Liver (tissue), 9 donors: Measurements from ENCODE around the gene DIP2C. TPM values are rescaled to one million over a fixed set of nuclear protein-coding genes. Genes with fewer than 3 reads are reported as not detected.

Experiments
- DNase-seq: peaks from one replicate; pipeline ENCODE4 v3.0.0-alpha.2; 2017; ENCODE audit warnings: low spot score
- H3K27ac ChIP-seq, 2 donors: one replicate each; pipeline ENCODE4 v1.7.0; 2013; ENCODE audit warnings: inconsistent platforms in 2 of 2, low read length in 2 of 2, control low read depth in 1 of 2, low read depth in 1 of 2, mild to moderate bottlenecking in 1 of 2
- H3K27me3 ChIP-seq, 4 donors: one replicate each; pipeline versions ENCODE4 v1.6.1 to v1.7.0; 2013; ENCODE audit warnings: low read length in 3 of 4, inconsistent platforms in 1 of 4, mild to moderate bottlenecking in 1 of 4, moderate library complexity in 1 of 4; ENCODE audit not compliant: control insufficient read depth in 4 of 4, insufficient read depth in 4 of 4
- H3K36me3 ChIP-seq, 4 donors: one replicate each; pipeline versions ENCODE4 v1.6.1 to v1.7.0; 2013; ENCODE audit warnings: low read length in 3 of 4, mild to moderate bottlenecking in 3 of 4, low read depth in 1 of 4, moderate library complexity in 1 of 4; ENCODE audit not compliant: control insufficient read depth in 4 of 4, insufficient read depth in 3 of 4
- H3K4me1 ChIP-seq, 4 donors: one replicate each; pipeline versions ENCODE4 v1.6.1 to v1.7.0; 2013; ENCODE audit warnings: low read length in 3 of 4, mild to moderate bottlenecking in 3 of 4, moderate library complexity in 1 of 4; ENCODE audit not compliant: control insufficient read depth in 4 of 4, insufficient read depth in 4 of 4
- H3K4me3 ChIP-seq, 3 donors: one replicate each; pipeline versions ENCODE4 v1.6.1 to v1.7.0; 2013; ENCODE audit warnings: low read length in 3 of 3, control low read depth in 1 of 3, low read depth in 1 of 3, mild to moderate bottlenecking in 1 of 3
- H3K9ac ChIP-seq, 2 donors: one replicate each; pipeline ENCODE4 v1.7.0; 2013; ENCODE audit warnings: low read length in 2 of 2, mild to moderate bottlenecking in 2 of 2, moderate library complexity in 2 of 2, control low read depth in 1 of 2, low read depth in 1 of 2
- H3K9me3 ChIP-seq, 4 donors: one replicate each; pipeline versions ENCODE4 v1.6.1 to v1.7.0; 2013; ENCODE audit warnings: low read length in 3 of 4; ENCODE audit not compliant: control insufficient read depth in 4 of 4
- ATF3 ChIP-seq: IDR thresholded peaks from 2 replicates; pipeline ENCODE4 v1.6.1; 2016; ENCODE audit warnings: antibody characterized with exemption
- EGR1 ChIP-seq, 2 donors: IDR thresholded peaks; 2 replicates each; pipeline ENCODE4 v1.6.1; 2016 to 2018; ENCODE audit warnings: antibody characterized with exemption in 2 of 2, low read depth in 2 of 2
- FOXA1 ChIP-seq: IDR thresholded peaks from 2 replicates; pipeline ENCODE4 v1.6.1; 2016; ENCODE audit warnings: antibody characterized with exemption
- FOXA2 ChIP-seq: IDR thresholded peaks from 2 replicates; pipeline ENCODE4 v1.6.1; 2016; ENCODE audit warnings: antibody characterized with exemption
- HNF4G ChIP-seq: IDR thresholded peaks from 2 replicates; pipeline ENCODE4 v1.6.1; 2016; ENCODE audit warnings: antibody characterized with exemption
- JUND ChIP-seq, 2 donors: IDR thresholded peaks; 2 replicates each; pipeline ENCODE4 v1.6.1; 2016; ENCODE audit warnings: antibody characterized with exemption in 2 of 2
- MAX ChIP-seq: IDR thresholded peaks from 2 replicates; pipeline ENCODE4 v1.6.1; 2016; ENCODE audit warnings: antibody characterized with exemption
- NR2F2 ChIP-seq: IDR thresholded peaks from 2 replicates; pipeline ENCODE4 v1.6.1; 2016; ENCODE audit warnings: antibody characterized with exemption
- RAD21 ChIP-seq, 2 donors: IDR thresholded peaks; 2 replicates each; pipeline ENCODE4 v1.6.1; 2016; ENCODE audit warnings: antibody characterized with exemption in 2 of 2, mild to moderate bottlenecking in 2 of 2
- RXRA ChIP-seq, 2 donors: IDR thresholded peaks; 2 replicates each; pipeline ENCODE4 v1.6.1; 2017 to 2018; ENCODE audit warnings: antibody characterized with exemption in 2 of 2, mild to moderate bottlenecking in 1 of 2
- SP1 ChIP-seq: IDR thresholded peaks from 2 replicates; pipeline ENCODE4 v1.6.1; 2018; ENCODE audit warnings: antibody characterized with exemption, mild to moderate bottlenecking
- TAF1 ChIP-seq: conservative IDR thresholded peaks from 2 replicates; pipeline ENCODE4 v1.6.1; 2016; ENCODE audit warnings: antibody characterized with exemption, mild to moderate bottlenecking
- ZBTB33 ChIP-seq: IDR thresholded peaks from 2 replicates; pipeline ENCODE4 v1.6.1; 2016; ENCODE audit warnings: antibody characterized with exemption
- WGBS: extraction: QIAGEN DNeasy Blood & Tissue Kit; methylation state at CpG from one replicate; pipeline ENCODE4 v1.1.7; 2013; 5-methylcytosine and 5-hydroxymethylcytosine counted together
- polyA plus RNA-seq, 2 donors: library from polyadenylated mRNA; stranded (reverse) in 1 of 2; unstranded in 1 of 2; fragments of 200-250 nt in 1 of 2; fragments of >200 nt in 1 of 2; fragmentation: Nextera tagmentation in 1 of 2; extraction: Ambion mirVana in 1 of 2; gene quantifications; one replicate each; pipeline versions ENCODE4 v1.2.1 to v1.2.3, GENCODE V29; 2013 to 2015
- total RNA-seq, 2 donors: library from RNA; depleted of rRNA; stranded (reverse); fragments of >200 nt; gene quantifications; one replicate each; pipeline ENCODE4 v1.2.3, GENCODE V29; 2014
- TF ChIP-seq, protein P1 (sequence below): IDR thresholded peaks from 2 replicates; pipeline ENCODE4 v1.6.1; 2016; ENCODE audit warnings: antibody characterized with exemption, mild to moderate bottlenecking
- TF ChIP-seq, protein P2 (sequence below): fragments of 150-350 bp; IDR thresholded peaks from 2 replicates; pipeline ENCODE4 v1.5.1; 2017; ENCODE audit warnings: improper control_type of control experiment, low read depth, low read length; ENCODE audit not compliant: missing input control
- donor health status: healthy.
- donor health status: healthy.
- donor health status: healthy.
- donor health status: healthy.
- donor health status: healthy.

The DIP2C gene
- total and polyA plus RNA-seq, 4 donors, result 4.2 to 12.2 (median 5.7) TPM

DNA sequence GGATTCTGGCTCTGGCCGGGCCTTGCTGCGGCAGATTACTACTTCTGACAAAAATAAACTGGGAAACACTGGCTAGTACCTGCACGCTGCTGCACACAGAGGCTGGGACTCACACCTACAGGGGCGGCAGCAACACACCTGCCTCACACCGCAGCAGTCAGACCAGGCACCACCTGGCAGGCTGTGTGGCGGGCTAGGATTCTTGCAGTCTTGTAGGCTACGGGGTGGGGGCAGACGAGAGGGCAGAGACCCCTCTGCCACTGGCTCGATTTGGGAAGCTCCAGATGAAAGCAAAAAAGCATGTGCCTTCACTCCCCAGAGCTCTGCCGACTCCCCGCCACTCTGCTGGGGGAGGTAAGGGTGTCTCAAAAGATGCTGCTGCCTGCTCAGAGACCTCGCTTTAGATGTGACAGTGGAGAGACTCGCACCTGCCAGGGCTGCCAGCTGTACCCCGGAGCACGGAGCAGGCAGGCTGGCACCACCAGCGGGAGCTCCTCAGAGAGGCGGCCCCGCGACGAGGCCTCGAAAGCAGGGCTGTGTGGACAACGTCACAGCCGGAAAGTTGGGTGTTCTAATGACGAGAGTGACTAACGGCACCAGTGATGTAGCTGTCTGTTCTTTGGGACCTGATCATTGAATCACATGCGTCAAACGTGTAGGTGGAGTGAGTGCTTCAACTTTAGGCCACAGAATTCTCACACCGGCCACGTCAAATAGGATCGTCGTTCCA lies 303.7 kb downstream of the DIP2C start:
- DNase-seq, result no peak
- H3K36me3 ChIP-seq, result peaks cover 2 to 62% (median 19%) of the 10 kb centered on the region in 4 donors
- H3K9me3 ChIP-seq, result no peaks in the 10 kb centered on the region
- no peak overlapping the region for H3K4me3 ChIP-seq
- H3K27ac ChIP-seq, result no peak overlapping the region
- H3K9ac ChIP-seq, result no peak overlapping the region
- WGBS, result 90% methylated on average over 31 of the region's 31 CpGs
- TF ChIP-seq FOXA2 (no peak), HNF4G (no peak), ATF3 (no peak), RXRA (IDR thresholded peaks at IDR 0.05) (no peak), SP1 (no peak), MAX (no peak)
- TF ChIP-seq, protein P1, sequence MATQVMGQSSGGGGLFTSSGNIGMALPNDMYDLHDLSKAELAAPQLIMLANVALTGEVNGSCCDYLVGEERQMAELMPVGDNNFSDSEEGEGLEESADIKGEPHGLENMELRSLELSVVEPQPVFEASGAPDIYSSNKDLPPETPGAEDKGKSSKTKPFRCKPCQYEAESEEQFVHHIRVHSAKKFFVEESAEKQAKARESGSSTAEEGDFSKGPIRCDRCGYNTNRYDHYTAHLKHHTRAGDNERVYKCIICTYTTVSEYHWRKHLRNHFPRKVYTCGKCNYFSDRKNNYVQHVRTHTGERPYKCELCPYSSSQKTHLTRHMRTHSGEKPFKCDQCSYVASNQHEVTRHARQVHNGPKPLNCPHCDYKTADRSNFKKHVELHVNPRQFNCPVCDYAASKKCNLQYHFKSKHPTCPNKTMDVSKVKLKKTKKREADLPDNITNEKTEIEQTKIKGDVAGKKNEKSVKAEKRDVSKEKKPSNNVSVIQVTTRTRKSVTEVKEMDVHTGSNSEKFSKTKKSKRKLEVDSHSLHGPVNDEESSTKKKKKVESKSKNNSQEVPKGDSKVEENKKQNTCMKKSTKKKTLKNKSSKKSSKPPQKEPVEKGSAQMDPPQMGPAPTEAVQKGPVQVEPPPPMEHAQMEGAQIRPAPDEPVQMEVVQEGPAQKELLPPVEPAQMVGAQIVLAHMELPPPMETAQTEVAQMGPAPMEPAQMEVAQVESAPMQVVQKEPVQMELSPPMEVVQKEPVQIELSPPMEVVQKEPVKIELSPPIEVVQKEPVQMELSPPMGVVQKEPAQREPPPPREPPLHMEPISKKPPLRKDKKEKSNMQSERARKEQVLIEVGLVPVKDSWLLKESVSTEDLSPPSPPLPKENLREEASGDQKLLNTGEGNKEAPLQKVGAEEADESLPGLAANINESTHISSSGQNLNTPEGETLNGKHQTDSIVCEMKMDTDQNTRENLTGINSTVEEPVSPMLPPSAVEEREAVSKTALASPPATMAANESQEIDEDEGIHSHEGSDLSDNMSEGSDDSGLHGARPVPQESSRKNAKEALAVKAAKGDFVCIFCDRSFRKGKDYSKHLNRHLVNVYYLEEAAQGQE, result no peak
- no peaks in the 10 kb centered on the region for H3K4me1 ChIP-seq
- no peaks in the 10 kb centered on the region for H3K27me3 ChIP-seq

DNA sequence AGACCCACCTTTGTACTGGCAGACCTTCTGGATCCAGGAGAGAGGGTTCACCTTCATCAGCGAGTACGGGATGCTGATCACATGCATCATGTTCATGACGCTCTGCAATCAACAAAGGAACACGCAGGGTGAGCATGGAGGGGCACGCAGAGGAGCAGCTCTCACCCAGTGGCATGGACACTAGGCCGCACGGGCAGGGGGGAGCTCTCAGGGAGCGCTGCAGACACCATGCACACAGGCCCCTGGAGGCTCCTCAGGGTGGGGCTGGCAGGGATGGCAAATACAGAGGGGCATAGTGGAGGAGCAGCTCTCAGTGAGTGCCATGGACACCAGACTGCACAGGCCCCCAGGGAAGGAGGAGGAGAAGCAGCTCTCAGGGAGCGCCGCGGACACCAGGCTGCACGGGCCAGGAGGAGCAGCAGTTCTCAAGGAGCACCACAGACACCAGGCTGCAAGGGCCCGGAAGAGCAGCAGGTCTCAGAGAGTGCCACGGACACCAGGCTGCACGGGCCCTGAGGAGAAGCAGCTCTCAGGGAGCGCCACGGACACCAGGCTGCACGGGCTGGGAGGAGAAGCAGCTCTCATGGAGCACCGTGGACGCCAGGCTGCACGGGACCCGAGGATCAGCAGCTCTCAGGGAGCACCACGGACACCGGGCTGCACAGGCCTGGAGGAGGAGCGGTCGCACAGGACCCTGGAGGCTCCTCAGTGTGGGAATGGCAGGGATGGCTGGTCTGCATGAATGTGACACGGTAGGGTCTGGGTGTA lies 304.7 kb downstream of the DIP2C start:
- no peaks in the 10 kb centered on the region for H3K4me1 ChIP-seq
- no peak overlapping the region for H3K27ac ChIP-seq
- no peaks in the 10 kb centered on the region for H3K9me3 ChIP-seq
- 97% methylated on average over 27 of the region's 27 CpGs for WGBS
- no peaks in the 10 kb centered on the region for H3K27me3 ChIP-seq
- H3K9ac ChIP-seq, result no peak overlapping the region
- peaks cover 2 to 62% (median 21%) of the 10 kb centered on the region in 4 donors for H3K36me3 ChIP-seq
- no peak for DNase-seq
- no peak for TF ChIP-seq ZBTB33
- H3K4me3 ChIP-seq, result no peak overlapping the region

GRCh38 chr10:383519-383918 lies 305.9 kb downstream of the DIP2C start:
- H3K27me3 ChIP-seq, result no peaks in the 10 kb centered on the region
- no peak for DNase-seq
- no peaks in the 10 kb centered on the region for H3K9me3 ChIP-seq
- WGBS, result 86% methylated on average over 6 of the region's 6 CpGs
- H3K27ac ChIP-seq, result no peak overlapping the region
- no peaks in the 10 kb centered on the region for H3K4me1 ChIP-seq
- H3K4me3 ChIP-seq, result no peak overlapping the region
- peaks cover 4 to 58% (median 21%) of the 10 kb centered on the region in 4 donors for H3K36me3 ChIP-seq
- no peak overlapping the region for H3K9ac ChIP-seq
- no peak for TF ChIP-seq ATF3
- no peak for TF ChIP-seq NR2F2
- TF ChIP-seq RAD21 (IDR thresholded peaks at IDR 0.05), result no peak
- TF ChIP-seq, protein P2, sequence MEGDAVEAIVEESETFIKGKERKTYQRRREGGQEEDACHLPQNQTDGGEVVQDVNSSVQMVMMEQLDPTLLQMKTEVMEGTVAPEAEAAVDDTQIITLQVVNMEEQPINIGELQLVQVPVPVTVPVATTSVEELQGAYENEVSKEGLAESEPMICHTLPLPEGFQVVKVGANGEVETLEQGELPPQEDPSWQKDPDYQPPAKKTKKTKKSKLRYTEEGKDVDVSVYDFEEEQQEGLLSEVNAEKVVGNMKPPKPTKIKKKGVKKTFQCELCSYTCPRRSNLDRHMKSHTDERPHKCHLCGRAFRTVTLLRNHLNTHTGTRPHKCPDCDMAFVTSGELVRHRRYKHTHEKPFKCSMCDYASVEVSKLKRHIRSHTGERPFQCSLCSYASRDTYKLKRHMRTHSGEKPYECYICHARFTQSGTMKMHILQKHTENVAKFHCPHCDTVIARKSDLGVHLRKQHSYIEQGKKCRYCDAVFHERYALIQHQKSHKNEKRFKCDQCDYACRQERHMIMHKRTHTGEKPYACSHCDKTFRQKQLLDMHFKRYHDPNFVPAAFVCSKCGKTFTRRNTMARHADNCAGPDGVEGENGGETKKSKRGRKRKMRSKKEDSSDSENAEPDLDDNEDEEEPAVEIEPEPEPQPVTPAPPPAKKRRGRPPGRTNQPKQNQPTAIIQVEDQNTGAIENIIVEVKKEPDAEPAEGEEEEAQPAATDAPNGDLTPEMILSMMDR, result no peak
- TF ChIP-seq FOXA1, result no peak
- TF ChIP-seq EGR1 (IDR thresholded peaks at IDR 0.05; ENCODE audit: low read depth in 2 of 2), result no peak
- TF ChIP-seq MAX, result no peak
- TF ChIP-seq JUND (IDR thresholded peaks at IDR 0.05), result no peak
- TF ChIP-seq TAF1, result no peak
